ENCODE measurements around the gene GPR107.

GPR107 gene

GRCh38 chr9:130058154-130058553 lies 4.4 kb downstream of the GPR107 start:
- no peak for DNase-seq

GRCh38 chr9:130058887-130059286 lies 5.2 kb downstream of the GPR107 start:
- no peak for DNase-seq

GRCh38 chr9:130060296-130060695 lies 6.6 kb downstream of the GPR107 start:
- no peak for DNase-seq

GRCh38 chr9:130062750-130063149 lies 9.0 kb downstream of the GPR107 start:
- no peak for DNase-seq

GRCh38 chr9:130064621-130065020 lies 10.9 kb downstream of the GPR107 start:
- no peak for DNase-seq

GRCh38 chr9:130069048-130069447 lies 15.3 kb downstream of the GPR107 start:
- DNase-seq: no peak

- DNase-seq: no peak
Measured at GRCh38 chr9:130072515-130073235, 19.0 kb downstream of the GPR107 start.

- DNase-seq: no peak
Measured at GRCh38 chr9:130073373-130073772, 19.7 kb downstream of the GPR107 start.

GRCh38 chr9:130078547-130078946 lies 24.8 kb downstream of the GPR107 start:
- no peak for DNase-seq

- DNase-seq: no peak
Measured at GRCh38 chr9:130084337-130084736, 30.6 kb downstream of the GPR107 start.

- DNase-seq: no peak
Measured at GRCh38 chr9:130088051-130088450, 34.3 kb downstream of the GPR107 start.

- no peak for DNase-seq
Measured at GRCh38 chr9:130089141-130089540, 35.4 kb downstream of the GPR107 start.

GRCh38 chr9:130090915-130091314 lies 37.2 kb downstream of the GPR107 start:
- no peak for DNase-seq

GRCh38 chr9:130092910-130093309 lies 39.2 kb downstream of the GPR107 start:
- no peak for DNase-seq

GRCh38 chr9:130095872-130096271 lies 42.2 kb downstream of the GPR107 start:
- DNase-seq: no peak

GRCh38 chr9:130100681-130101080 lies 47.0 kb downstream of the GPR107 start:
- no peak for DNase-seq

GRCh38 chr9:130101915-130102314 lies 48.2 kb downstream of the GPR107 start:
- DNase-seq: no peak

- no peak for DNase-seq
Measured at GRCh38 chr9:130104491-130105193, 50.9 kb downstream of the GPR107 start.

- DNase-seq: no peak
Measured at GRCh38 chr9:130106860-130107233, 53.1 kb downstream of the GPR107 start.

- DNase-seq: peak; percentile 85
Measured at GRCh38 chr9:130107234-130107861, 53.6 kb downstream of the GPR107 start.

- no peak for DNase-seq
Measured at GRCh38 chr9:130107955-130108354, 54.2 kb downstream of the GPR107 start.

- DNase-seq: no peak
Measured at GRCh38 chr9:130110166-130110565, 56.5 kb downstream of the GPR107 start.

- DNase-seq: no peak
Measured at GRCh38 chr9:130110596-130111021, 56.9 kb downstream of the GPR107 start.

All from CD4-positive, alpha-beta T cell treated with Interleukin-17A for 1 hour (primary cell).